BJ (cell line): ENCODE data around the gene UST. TPM values are rescaled to one million over a fixed set of nuclear protein-coding genes. Genes with fewer than 3 reads are reported as not detected.
"Not testable (repeated sequence)": the region's sequence is repeated elsewhere in the genome, so short reads cannot be mapped to it uniquely, and the experiment has no call there.

ENCODE experiments used
- CTCF ChIA-PET: fragments of 350-600 bp; formaldehyde crosslinking; extraction: SDS; loops from one replicate; lab custom pipeline; 2021; ENCODE audit warnings: antibody characterized with exemption, inconsistent platforms; lab: Yijun Ruan, JAX
- POLR2A ChIA-PET: fragments of 300-600 bp; sonication (Branson Sonifier 250); formaldehyde crosslinking; extraction: SDS; loops from one replicate; lab custom pipeline; 2021; ENCODE audit warnings: antibody characterized with exemption; lab: Charles Lee
- DNase-seq: peaks from one replicate; pipeline ENCODE4 v3.0.0-alpha.2; 2011; ENCODE audit warnings: low read depth
- H3K27me3 ChIP-seq: 2 replicates; pipeline ENCODE4 v1.6.0; 2011; ENCODE audit warnings: low read length; ENCODE audit not compliant: control insufficient read depth, insufficient read depth
- H3K36me3 ChIP-seq: 2 replicates; pipeline ENCODE4 v1.5.1; 2011; ENCODE audit warnings: low read length; ENCODE audit not compliant: control insufficient read depth, insufficient read depth
- H3K4me3 ChIP-seq: 2 replicates; pipeline ENCODE4 v1.5.1; 2011; ENCODE audit warnings: low read depth, mild to moderate bottlenecking, control low read depth, low read length
- CTCF ChIP-seq: IDR thresholded peaks from 2 replicates; pipeline ENCODE4 v1.5.1; 2011; ENCODE audit warnings: low read depth, mild to moderate bottlenecking, control low read depth, inconsistent platforms, low read length, moderate library complexity; ENCODE audit not compliant: insufficient read depth
- polyA plus RNA-seq: library from polyadenylated mRNA; depleted of rRNA; stranded (reverse); fragments of >200 nt; gene quantifications from 2 replicates; pipeline ENCODE4 v1.2.3, GENCODE V29; 2011

UST gene
- polyA plus RNA-seq, 1 experiment = 6.8 TPM

GRCh38 chr6:148969603-148970061 is 222.8 kb downstream of the UST start:
- 0 out of 2 replicates have a peak, but pooled peaks cover 2% of the 10 kb centered on the region for H3K36me3 ChIP-seq
- no peak overlapping the region for H3K4me3 ChIP-seq
- peaks cover 3% of the 10 kb centered on the region for H3K27me3 ChIP-seq
- POLR2A ChIA-PET = no interaction called here
- CTCF ChIA-PET = interaction anchor here (0.8 to 1.7 kb wide), 7 partner anchors 9 to 462 kb away, joined by 3 read pairs; no protein-coding TSS in a partner anchor
- DNase-seq = no peak
- TF ChIP-seq CTCF = no peak

- no peaks in the 10 kb centered on the region for H3K36me3 ChIP-seq
- ChIA-PET CTCF (interaction anchor here (2.3 to 3.1 kb wide), 2 partner anchors 223 to 393 kb away, joined by 6 to 10 read pairs; no protein-coding TSS in a partner anchor), POLR2A (no interaction called here)
- no peak overlapping the region for H3K4me3 ChIP-seq
- peaks cover 3% of the 10 kb centered on the region for H3K27me3 ChIP-seq
- TF ChIP-seq CTCF = no peak
- no peak for DNase-seq
Observed at GRCh38 chr6:148971031-148971927, 224.4 kb downstream of the UST start.

GRCh38 chr6:148972481-148972880 is 225.7 kb downstream of the UST start:
- Histone ChIP-seq H3K36me3 (no peaks in the 10 kb centered on the region), H3K4me3 (no peak overlapping the region), H3K27me3 (peaks cover 3% of the 10 kb centered on the region)
- no peak for TF ChIP-seq CTCF
- POLR2A ChIA-PET = no interaction called here
- no peak for DNase-seq
- CTCF ChIA-PET = interaction anchor here (0.7 to 3.1 kb wide), 3 partner anchors 224 to 395 kb away, joined by 3 to 10 read pairs (median 6); no protein-coding TSS in a partner anchor

DNA sequence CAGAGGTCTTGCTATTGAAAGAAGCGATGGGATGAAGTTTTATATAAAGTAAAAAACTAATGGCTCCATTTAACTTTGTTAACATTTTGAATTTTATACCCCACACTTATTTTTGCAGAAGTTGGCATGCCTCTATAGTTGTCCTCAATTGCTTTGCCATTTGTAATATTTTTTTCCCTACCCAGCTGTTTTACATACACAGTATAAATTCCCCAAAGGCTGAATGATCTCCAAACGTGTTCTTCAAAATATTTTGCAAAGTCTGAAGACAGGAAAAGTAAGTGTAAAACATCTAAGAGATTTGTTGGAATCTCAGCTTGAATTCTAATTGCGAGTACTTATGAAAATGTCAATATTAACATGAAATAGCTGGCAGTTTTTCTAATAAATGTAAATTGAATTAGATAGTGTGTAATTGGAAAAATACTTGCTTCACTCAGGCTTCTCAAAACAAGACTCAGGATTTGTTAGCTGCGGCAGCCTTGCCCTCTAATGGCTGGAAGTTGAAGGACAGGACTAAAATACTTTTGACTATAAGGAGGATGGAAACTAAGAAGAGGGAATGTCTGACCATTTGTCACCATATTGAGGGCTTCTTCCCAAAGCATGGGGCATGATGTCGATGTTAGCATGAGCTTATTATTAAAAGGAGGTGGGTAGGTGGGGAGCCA is 226.8 kb downstream of the UST start:
- CTCF ChIA-PET = interaction anchor here (0.7 to 3.1 kb wide), 11 partner anchors 16 to 414 kb away, joined by 3 to 12 read pairs (median 3); no protein-coding TSS in a partner anchor
- TF ChIP-seq CTCF = peak; percentile 71
- POLR2A ChIA-PET = no interaction called here
- no peak for DNase-seq
- Histone ChIP-seq H3K27me3 (peaks cover 3% of the 10 kb centered on the region), H3K36me3 (no peaks in the 10 kb centered on the region), H3K4me3 (no peak overlapping the region)

DNA sequence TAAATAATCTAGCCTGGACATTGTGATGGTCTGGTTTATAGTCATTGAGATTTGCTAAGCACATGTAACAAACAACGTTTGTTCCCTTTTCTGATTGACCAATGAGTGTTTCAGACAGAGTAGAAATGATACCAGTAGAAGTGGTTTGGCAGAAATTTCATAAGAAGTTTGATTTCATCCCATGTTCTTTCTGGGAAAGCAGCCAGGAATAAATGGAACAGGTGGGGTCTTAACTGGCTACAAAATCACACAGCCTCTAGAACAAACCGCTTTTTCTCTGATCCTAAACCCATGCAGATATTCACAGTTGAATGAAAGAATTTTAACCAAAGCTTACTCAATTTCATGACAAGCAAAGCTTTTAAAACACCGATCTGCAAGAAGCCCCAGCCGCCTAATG is 227.5 kb downstream of the UST start:
- no peak for DNase-seq
- H3K27me3 ChIP-seq = peaks cover 3% of the 10 kb centered on the region
- H3K4me3 ChIP-seq = no peak overlapping the region
- no peaks in the 10 kb centered on the region for H3K36me3 ChIP-seq
- no peak for TF ChIP-seq CTCF
- POLR2A ChIA-PET = no interaction called here
- CTCF ChIA-PET = interaction anchor here (0.7 to 3.1 kb wide), 10 partner anchors 17 to 414 kb away, joined by 3 to 12 read pairs (median 4); no protein-coding TSS in a partner anchor

DNA sequence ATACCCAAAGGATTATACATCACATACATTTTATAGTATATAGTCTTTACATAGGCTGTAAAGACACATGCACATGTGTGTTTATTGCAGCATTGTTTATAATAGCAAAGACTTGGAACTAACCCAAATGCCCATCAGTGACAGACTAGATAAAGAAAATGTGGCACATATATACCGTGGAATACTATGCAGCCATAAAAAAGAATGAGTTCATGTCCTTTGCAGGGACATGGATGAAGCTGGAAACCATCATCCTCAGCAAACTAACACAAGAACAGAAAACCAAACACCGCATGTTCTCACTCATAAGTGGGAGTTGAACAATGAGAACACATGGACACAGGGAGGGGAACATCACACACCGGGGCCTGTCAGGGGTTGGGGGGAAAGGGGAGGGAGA is 231.5 kb downstream of the UST start:
- H3K36me3 ChIP-seq, POLR2A ChIA-PET: not testable (repeated sequence)
- CTCF ChIA-PET = interaction anchor here (0.7 kb wide), 1 partner anchor 9 kb away, joined by 3 read pairs; no protein-coding TSS in a partner anchor

More for the DNA sequence above, 231.5 kb downstream of the UST start:
- DNase-seq, H3K27me3 ChIP-seq, H3K4me3 ChIP-seq: not testable (repeated sequence)
